ENCODE results near the gene DNAH17. TPM values are rescaled to one million over a fixed set of nuclear protein-coding genes. Genes with fewer than 3 reads are reported as not detected.

The DNAH17 gene
- total and polyA plus RNA-seq, 2 of the 13 experiments (the other 11 are each of a cell fraction or from before 2014, with no cell fraction given) = 0.86 to 1.6 TPM

DNA sequence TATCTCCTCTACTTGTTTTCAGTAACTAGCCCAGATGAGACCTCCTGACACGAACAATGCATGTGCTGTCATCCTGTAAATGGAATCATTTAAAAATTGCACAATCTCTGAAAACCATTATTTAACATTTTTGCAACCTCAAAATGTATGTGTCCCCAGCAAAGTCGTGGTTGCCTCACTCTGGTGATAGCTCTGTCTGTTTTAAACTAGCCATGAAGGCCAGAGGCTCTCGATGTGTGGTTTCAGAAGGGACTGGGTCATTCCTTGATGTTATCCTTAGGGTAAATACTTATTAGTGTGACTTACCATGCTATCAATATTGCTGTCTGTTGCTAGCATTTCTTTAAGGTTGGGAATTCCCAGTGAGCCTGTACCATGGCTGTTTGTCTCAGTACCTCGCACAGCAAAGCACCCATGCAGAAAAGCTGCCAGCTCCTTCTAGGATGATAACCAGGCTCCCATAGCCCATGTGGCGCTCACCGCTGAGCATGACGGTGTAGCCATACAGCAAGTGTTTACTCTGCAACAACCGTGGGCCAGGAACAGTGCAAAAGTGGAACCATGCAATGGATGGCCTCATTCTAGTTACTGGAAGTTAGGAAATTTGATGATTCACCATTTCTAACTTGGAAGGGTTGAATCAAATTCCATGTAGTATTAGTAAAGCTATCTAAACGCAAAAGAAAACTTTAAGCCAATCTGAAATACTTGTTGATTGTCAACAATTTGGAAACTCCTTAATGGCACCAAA, 201.6 kb downstream of the DNAH17 start (continued):
- TF ChIP-seq ZNF704 (CRISPR knock-in tag; IDR thresholded peaks at IDR 0.05; ENCODE audit: borderline replicate concordance) (no peak), SOX6 (IDR thresholded peaks at IDR 0.05) (no peak), SOX6 (CRISPR knock-in tag; IDR thresholded peaks at IDR 0.05) (peak; percentile 90), ATM (IDR thresholded peaks at IDR 0.05; ENCODE audit: borderline replicate concordance) (no peak), ZNF343 (CRISPR knock-in tag; IDR thresholded peaks at IDR 0.05) (peak; percentile 64; the same call in 1 of the 2 replicates), AKAP8 (CRISPR knock-in tag; IDR thresholded peaks at IDR 0.05) (no peak), GTF2F1 (IDR thresholded peaks at IDR 0.05; ENCODE audit: low read length) (no peak), MTA1 (CRISPR knock-in tag; IDR thresholded peaks at IDR 0.05; ENCODE audit: borderline replicate concordance) (no peak), ATF7-NPFF (CRISPR knock-in tag; IDR thresholded peaks at IDR 0.05; ENCODE audit: low read depth) (no peak), YEATS2 (CRISPR knock-in tag; IDR thresholded peaks at IDR 0.05; ENCODE audit: borderline replicate concordance) (peak; percentile 52; the same call in 1 of the 2 replicates), CREB1 (IDR thresholded peaks at IDR 0.05) (no peak), CREB1 (CRISPR knock-in tag; IDR thresholded peaks at IDR 0.05) (peak; percentile 67), ATF4 (CRISPR knock-in tag; IDR thresholded peaks at IDR 0.05) (peak in 1 of 2 experiments; percentile 65; a peak in 1 of 4 replicates), RFXANK (CRISPR knock-in tag; IDR thresholded peaks at IDR 0.05) (no peak), HDAC2 (CRISPR knock-in tag; IDR thresholded peaks at IDR 0.05) (no peak), ARHGAP35 (CRISPR knock-in tag; IDR thresholded peaks at IDR 0.05; ENCODE audit: borderline replicate concordance) (no peak), CENPX (CRISPR knock-in tag; IDR thresholded peaks at IDR 0.05) (no peak), ZSCAN21 (CRISPR knock-in tag; IDR thresholded peaks at IDR 0.05; ENCODE audit: borderline replicate concordance) (peak; percentile 25; the same call in 1 of the 2 replicates)
- TF ChIP-seq, protein P1, sequence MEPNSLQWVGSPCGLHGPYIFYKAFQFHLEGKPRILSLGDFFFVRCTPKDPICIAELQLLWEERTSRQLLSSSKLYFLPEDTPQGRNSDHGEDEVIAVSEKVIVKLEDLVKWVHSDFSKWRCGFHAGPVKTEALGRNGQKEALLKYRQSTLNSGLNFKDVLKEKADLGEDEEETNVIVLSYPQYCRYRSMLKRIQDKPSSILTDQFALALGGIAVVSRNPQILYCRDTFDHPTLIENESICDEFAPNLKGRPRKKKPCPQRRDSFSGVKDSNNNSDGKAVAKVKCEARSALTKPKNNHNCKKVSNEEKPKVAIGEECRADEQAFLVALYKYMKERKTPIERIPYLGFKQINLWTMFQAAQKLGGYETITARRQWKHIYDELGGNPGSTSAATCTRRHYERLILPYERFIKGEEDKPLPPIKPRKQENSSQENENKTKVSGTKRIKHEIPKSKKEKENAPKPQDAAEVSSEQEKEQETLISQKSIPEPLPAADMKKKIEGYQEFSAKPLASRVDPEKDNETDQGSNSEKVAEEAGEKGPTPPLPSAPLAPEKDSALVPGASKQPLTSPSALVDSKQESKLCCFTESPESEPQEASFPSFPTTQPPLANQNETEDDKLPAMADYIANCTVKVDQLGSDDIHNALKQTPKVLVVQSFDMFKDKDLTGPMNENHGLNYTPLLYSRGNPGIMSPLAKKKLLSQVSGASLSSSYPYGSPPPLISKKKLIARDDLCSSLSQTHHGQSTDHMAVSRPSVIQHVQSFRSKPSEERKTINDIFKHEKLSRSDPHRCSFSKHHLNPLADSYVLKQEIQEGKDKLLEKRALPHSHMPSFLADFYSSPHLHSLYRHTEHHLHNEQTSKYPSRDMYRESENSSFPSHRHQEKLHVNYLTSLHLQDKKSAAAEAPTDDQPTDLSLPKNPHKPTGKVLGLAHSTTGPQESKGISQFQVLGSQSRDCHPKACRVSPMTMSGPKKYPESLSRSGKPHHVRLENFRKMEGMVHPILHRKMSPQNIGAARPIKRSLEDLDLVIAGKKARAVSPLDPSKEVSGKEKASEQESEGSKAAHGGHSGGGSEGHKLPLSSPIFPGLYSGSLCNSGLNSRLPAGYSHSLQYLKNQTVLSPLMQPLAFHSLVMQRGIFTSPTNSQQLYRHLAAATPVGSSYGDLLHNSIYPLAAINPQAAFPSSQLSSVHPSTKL (CRISPR knock-in tag; IDR thresholded peaks at IDR 0.05) = peak; percentile 54
- TF ChIP-seq, protein P2, sequence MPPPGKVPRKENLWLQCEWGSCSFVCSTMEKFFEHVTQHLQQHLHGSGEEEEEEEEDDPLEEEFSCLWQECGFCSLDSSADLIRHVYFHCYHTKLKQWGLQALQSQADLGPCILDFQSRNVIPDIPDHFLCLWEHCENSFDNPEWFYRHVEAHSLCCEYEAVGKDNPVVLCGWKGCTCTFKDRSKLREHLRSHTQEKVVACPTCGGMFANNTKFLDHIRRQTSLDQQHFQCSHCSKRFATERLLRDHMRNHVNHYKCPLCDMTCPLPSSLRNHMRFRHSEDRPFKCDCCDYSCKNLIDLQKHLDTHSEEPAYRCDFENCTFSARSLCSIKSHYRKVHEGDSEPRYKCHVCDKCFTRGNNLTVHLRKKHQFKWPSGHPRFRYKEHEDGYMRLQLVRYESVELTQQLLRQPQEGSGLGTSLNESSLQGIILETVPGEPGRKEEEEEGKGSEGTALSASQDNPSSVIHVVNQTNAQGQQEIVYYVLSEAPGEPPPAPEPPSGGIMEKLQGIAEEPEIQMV (CRISPR knock-in tag; IDR thresholded peaks at IDR 0.05; ENCODE audit: low read depth) = no peak

Data from HepG2 (cell line).